ENCODE measurements around the gene CHRNB4. TPM values are rescaled to one million over a fixed set of nuclear protein-coding genes. Genes with fewer than 3 reads are reported as not detected.

The CHRNB4 gene
- total RNA-seq, 4 donors from 2014 or later = 0.21 to 0.69 TPM; not detected in 2

DNA sequence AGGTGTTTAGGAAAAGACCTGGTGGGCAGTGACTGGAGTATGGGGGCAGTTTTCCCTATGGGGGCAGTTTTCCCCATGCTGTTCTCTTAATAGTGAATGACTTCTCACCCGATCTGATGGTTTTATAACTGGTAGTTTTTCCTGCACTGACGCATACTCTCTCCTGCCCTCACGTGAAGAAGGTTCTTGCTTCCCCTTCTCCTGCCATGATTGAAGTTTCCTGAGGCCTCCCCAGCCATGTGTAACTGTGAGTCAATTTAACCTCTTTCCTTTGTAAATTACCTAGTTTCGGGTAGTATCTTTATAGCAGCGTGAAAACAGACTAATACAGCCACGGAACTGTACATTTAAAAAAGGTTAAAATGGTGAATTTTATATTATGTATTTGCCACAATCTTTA lies 25.0 kb upstream of the CHRNB4 start:
- TF ChIP-seq POLR2A (IDR thresholded peaks at IDR 0.05) = no peak
- TF ChIP-seq, protein P1, sequence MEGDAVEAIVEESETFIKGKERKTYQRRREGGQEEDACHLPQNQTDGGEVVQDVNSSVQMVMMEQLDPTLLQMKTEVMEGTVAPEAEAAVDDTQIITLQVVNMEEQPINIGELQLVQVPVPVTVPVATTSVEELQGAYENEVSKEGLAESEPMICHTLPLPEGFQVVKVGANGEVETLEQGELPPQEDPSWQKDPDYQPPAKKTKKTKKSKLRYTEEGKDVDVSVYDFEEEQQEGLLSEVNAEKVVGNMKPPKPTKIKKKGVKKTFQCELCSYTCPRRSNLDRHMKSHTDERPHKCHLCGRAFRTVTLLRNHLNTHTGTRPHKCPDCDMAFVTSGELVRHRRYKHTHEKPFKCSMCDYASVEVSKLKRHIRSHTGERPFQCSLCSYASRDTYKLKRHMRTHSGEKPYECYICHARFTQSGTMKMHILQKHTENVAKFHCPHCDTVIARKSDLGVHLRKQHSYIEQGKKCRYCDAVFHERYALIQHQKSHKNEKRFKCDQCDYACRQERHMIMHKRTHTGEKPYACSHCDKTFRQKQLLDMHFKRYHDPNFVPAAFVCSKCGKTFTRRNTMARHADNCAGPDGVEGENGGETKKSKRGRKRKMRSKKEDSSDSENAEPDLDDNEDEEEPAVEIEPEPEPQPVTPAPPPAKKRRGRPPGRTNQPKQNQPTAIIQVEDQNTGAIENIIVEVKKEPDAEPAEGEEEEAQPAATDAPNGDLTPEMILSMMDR (IDR thresholded peaks at IDR 0.05) = no peak
- no peaks in the 10 kb centered on the region for H3K9me3 ChIP-seq
- H3K27me3 ChIP-seq = no peaks in the 10 kb centered on the region
- no peak overlapping the region for H3K4me3 ChIP-seq
- intact Hi-C loops (cut with DNase I; ENCODE audit: low total_unique reads) = no loop called here
- H3K36me3 ChIP-seq = no peaks in the 10 kb centered on the region
- no peaks in the 10 kb centered on the region for H3K4me1 ChIP-seq
- H3K27ac ChIP-seq = no peak overlapping the region
- DNase-seq = no peak

DNA sequence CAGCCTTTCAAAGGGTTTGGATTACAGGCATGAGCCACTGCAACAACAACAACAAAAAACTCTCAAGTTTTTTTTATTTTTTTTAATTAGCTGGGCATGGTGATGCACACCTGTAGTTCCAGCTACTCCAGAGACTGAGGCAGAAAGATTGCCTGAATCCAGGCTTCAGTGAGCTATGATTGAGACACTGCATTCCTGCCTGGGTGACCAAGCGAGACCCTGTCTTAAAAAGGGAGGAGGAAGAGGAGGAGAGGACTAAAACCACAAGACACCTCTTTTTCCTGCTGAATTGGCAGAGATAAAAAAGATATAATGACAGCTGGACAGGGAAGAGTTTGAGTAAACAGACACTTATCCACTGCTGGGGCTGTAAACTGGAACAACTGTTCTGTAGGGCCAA lies 22.7 kb upstream of the CHRNB4 start:
- H3K4me3 ChIP-seq = no peak overlapping the region
- no peak overlapping the region for H3K27ac ChIP-seq
- no peaks in the 10 kb centered on the region for H3K27me3 ChIP-seq
- no peaks in the 10 kb centered on the region for H3K4me1 ChIP-seq
- intact Hi-C loops (cut with DNase I; ENCODE audit: low total_unique reads) = no loop called here
- no peak for TF ChIP-seq POLR2A (IDR thresholded peaks at IDR 0.05)
- TF ChIP-seq, protein P1 (IDR thresholded peaks at IDR 0.05) = no peak
- no peaks in the 10 kb centered on the region for H3K36me3 ChIP-seq
- DNase-seq = no peak
- H3K9me3 ChIP-seq = no peaks in the 10 kb centered on the region

- Histone ChIP-seq H3K4me1 (no peaks in the 10 kb centered on the region), H3K27me3 (no peaks in the 10 kb centered on the region), H3K4me3 (no peak overlapping the region), H3K27ac (no peak overlapping the region), H3K36me3 (no peaks in the 10 kb centered on the region), H3K9me3 (no peaks in the 10 kb centered on the region)
- DNase-seq = no peak
- intact Hi-C loops (cut with DNase I; ENCODE audit: low total_unique reads) = no loop called here
- no peak for TF ChIP-seq POLR2A (IDR thresholded peaks at IDR 0.05)
- TF ChIP-seq, protein P1 (IDR thresholded peaks at IDR 0.05) = no peak
Observed at GRCh38 chr15:78662028-78662427, 21.0 kb upstream of the CHRNB4 start.

GRCh38 chr15:78661001-78661400 lies 20.0 kb upstream of the CHRNB4 start:
- Histone ChIP-seq H3K9me3 (no peaks in the 10 kb centered on the region), H3K27ac (no peak overlapping the region), H3K4me3 (no peak overlapping the region), H3K4me1 (no peaks in the 10 kb centered on the region), H3K27me3 (no peaks in the 10 kb centered on the region), H3K36me3 (no peaks in the 10 kb centered on the region)
- TF ChIP-seq, protein P1 (IDR thresholded peaks at IDR 0.05) = no peak
- no peak for TF ChIP-seq POLR2A (IDR thresholded peaks at IDR 0.05)
- intact Hi-C loops (cut with DNase I; ENCODE audit: low total_unique reads) = no loop called here
- no peak for DNase-seq

- H3K9me3 ChIP-seq = no peaks in the 10 kb centered on the region
- H3K4me1 ChIP-seq = no peaks in the 10 kb centered on the region
- H3K27ac ChIP-seq = no peak overlapping the region
- H3K27me3 ChIP-seq = no peaks in the 10 kb centered on the region
- no peak for DNase-seq
- H3K4me3 ChIP-seq = no peak overlapping the region
- intact Hi-C loops (cut with DNase I; ENCODE audit: low total_unique reads) = no loop called here
- TF ChIP-seq, protein P1 (IDR thresholded peaks at IDR 0.05) = no peak
- no peak for TF ChIP-seq POLR2A (IDR thresholded peaks at IDR 0.05)
- no peaks in the 10 kb centered on the region for H3K36me3 ChIP-seq
Observed at GRCh38 chr15:78660584-78660983, 19.6 kb upstream of the CHRNB4 start.
